BE2C (cell line): Measurements from ENCODE around the gene EPHB2.

Experiments used
- DNase-seq: peaks from one replicate; pipeline ENCODE4 v3.0.0-alpha.2; 2020
- H3K27me3 ChIP-seq: fragments of 250-450 bp; sonication (Bioruptor Pico); 2 replicates; pipeline ENCODE4 v1.5.1; 2020; ENCODE audit warnings: mild to moderate bottlenecking
- H3K36me3 ChIP-seq: fragments of 250-450 bp; sonication (Bioruptor Pico); 2 replicates; pipeline ENCODE4 v1.5.1; 2020; ENCODE audit warnings: mild to moderate bottlenecking
- H3K4me1 ChIP-seq: fragments of 250-450 bp; sonication (Bioruptor Pico); 2 replicates; pipeline ENCODE4 v1.5.1; 2020
- H3K4me3 ChIP-seq: 2 replicates; pipeline ENCODE4 v1.5.1; 2011; ENCODE audit warnings: low read depth, low read length
- H3K9me3 ChIP-seq: fragments of 250-450 bp; sonication (Bioruptor Pico); 2 replicates; pipeline ENCODE4 v1.5.1; 2020
- TF ChIP-seq, protein P1 (sequence below): IDR thresholded peaks from 2 replicates; pipeline ENCODE4 v1.5.1; 2012; ENCODE audit warnings: mild to moderate bottlenecking, low read depth, low read length

Gene EPHB2

DNA sequence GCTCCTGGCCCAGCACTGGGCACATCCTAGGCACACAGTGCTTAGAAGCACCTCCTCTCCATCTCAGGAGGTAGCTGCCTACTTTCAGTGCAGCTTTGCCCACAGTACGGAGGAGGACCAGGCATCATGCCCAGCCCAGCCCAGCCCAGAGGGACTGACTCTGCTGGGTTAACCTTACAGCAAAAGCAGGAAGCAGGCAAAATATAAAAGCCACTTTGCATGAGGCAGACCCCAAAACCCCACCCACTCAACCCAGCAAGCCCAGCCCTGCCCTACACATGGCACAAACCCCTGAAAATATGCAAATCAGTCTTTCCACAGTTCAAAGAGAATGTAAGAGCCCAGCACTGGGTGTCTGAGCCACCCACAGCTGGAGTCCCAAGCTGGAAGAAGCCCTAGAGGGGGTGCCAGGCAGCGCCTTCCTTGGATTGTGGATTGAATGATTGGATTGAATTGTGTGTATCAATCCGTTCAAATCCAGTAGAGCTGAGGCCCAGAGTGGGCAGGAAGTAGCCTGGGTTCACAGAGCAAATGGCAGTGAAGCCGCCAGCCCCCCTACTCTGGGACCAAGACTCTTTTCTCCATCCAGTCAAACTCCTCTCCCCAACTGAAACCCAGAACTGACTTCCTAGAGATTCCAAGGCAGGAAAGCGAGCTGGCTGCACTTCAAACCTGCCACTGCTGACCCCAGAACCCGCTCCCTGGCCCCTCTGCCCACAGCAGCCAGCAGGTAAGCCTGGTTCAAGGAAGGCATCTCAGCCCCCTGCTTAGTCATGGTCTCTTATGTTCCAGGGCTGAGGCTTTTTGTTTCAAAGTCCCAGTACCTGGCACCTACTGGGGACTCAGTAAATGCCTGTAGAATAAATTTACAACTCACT is 144.3 kb downstream of the EPHB2 start:
- no peak for DNase-seq
- Histone ChIP-seq H3K4me3 (no peak overlapping the region), H3K27me3 (no peaks in the 10 kb centered on the region), H3K36me3 (no peaks in the 10 kb centered on the region), H3K4me1 (no peaks in the 10 kb centered on the region), H3K9me3 (no peaks in the 10 kb centered on the region)
- TF ChIP-seq, protein P1, sequence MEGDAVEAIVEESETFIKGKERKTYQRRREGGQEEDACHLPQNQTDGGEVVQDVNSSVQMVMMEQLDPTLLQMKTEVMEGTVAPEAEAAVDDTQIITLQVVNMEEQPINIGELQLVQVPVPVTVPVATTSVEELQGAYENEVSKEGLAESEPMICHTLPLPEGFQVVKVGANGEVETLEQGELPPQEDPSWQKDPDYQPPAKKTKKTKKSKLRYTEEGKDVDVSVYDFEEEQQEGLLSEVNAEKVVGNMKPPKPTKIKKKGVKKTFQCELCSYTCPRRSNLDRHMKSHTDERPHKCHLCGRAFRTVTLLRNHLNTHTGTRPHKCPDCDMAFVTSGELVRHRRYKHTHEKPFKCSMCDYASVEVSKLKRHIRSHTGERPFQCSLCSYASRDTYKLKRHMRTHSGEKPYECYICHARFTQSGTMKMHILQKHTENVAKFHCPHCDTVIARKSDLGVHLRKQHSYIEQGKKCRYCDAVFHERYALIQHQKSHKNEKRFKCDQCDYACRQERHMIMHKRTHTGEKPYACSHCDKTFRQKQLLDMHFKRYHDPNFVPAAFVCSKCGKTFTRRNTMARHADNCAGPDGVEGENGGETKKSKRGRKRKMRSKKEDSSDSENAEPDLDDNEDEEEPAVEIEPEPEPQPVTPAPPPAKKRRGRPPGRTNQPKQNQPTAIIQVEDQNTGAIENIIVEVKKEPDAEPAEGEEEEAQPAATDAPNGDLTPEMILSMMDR = no peak

DNA sequence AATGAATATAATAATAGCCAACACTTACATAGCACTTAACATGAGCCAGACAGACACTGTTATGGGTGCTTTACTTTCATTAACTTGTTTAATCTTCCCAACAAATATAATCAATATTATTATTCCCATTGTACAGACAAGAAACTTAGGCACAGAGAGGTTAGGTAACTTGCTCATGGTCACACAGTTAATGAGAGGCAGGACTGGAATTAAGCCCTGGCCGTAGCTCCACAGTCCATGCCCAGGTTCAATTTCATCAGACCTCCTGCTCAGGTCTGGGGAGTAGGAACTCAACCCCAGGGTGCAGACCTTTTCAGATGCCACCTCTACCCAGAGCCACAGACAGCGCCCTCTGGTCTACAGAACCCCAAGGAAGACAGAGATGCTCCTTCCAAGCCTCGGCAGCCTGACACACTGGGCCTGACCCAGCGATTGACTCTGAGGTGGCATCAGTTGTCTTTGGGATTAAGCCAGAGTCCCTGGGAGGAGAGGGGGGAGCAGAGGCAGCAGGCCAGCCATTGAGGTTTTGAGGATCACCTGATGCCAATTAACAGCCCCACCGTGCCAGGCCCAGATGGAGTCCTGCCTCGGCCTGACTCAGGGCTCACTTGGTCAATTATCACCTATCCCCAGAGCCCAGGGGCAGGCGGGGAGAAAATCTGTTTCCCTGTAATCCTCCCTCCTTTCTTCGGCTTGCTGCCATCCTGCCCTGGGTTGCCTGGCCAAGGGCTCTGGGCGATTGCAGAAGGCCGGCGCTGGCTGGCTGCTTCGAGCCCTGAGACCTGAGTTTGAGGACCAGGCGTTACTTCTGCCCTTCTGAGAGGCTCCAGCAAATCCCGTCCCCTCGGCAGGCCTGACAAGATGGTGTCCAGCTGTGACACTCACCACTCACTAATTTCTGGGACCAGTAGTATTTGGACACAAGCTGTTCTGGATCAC is 145.3 kb downstream of the EPHB2 start:
- TF ChIP-seq, protein P1 = no peak
- Histone ChIP-seq H3K4me3 (no peak overlapping the region), H3K36me3 (no peaks in the 10 kb centered on the region), H3K9me3 (no peaks in the 10 kb centered on the region), H3K4me1 (no peaks in the 10 kb centered on the region), H3K27me3 (no peaks in the 10 kb centered on the region)
- DNase-seq = no peak

DNA sequence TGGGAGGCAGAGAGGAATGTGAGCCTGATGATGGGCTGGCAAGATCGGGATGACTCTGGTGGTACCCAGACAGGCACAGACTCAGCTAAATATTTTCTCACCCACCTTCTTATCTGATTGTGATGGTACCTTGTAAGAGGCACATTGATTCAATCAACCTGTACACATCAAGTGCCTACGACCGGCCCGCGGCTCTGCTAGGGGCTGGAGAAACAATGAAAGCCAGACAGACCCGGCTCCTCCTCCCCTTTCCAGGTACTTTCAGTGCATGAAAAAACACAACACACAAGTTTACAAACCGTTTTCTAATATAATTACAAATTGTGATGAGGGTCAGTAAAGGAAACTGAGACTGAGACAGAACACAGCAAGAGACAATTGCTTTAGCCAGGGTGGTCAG is 147.0 kb downstream of the EPHB2 start:
- H3K4me1 ChIP-seq = no peaks in the 10 kb centered on the region
- H3K4me3 ChIP-seq = no peak overlapping the region
- DNase-seq = no peak
- H3K36me3 ChIP-seq = no peaks in the 10 kb centered on the region
- TF ChIP-seq, protein P1 = no peak
- H3K9me3 ChIP-seq = no peaks in the 10 kb centered on the region
- H3K27me3 ChIP-seq = no peaks in the 10 kb centered on the region

DNA sequence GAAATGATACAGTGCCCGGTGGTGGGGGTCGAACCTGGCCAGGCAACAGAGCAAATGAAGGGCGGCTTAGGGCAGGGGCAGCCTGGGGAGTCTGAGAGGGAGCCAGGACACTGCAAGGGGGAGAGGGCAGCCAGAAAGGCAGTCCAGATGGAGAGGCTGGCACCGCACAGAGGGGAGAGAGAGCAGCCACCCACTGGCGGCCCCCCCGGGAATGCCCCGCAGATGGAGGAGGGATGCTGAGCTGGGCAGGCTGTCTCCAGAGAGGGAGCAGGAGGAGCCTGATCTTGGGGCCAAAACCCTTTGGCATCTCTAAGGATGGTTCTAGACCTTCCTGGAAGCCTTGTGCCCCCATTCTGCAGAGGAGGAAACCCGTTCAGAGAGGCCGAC is 149.8 kb downstream of the EPHB2 start:
- H3K27me3 ChIP-seq = no peaks in the 10 kb centered on the region
- no peak for DNase-seq
- TF ChIP-seq, protein P1 = no peak

GRCh38 chr1:22860883-22861385 is 150.3 kb downstream of the EPHB2 start:
- TF ChIP-seq, protein P1 = no peak
- Histone ChIP-seq H3K4me3 (no peak overlapping the region), H3K36me3 (no peaks in the 10 kb centered on the region), H3K9me3 (no peaks in the 10 kb centered on the region), H3K4me1 (no peaks in the 10 kb centered on the region), H3K27me3 (no peaks in the 10 kb centered on the region)
- no peak for DNase-seq

More for the DNA sequence above, 149.8 kb downstream of the EPHB2 start:
- no peaks in the 10 kb centered on the region for H3K4me1 ChIP-seq
- no peaks in the 10 kb centered on the region for H3K36me3 ChIP-seq
- H3K9me3 ChIP-seq = no peaks in the 10 kb centered on the region
- H3K4me3 ChIP-seq = no peak overlapping the region
